Measurements from ENCODE around the gene TRABD2B.

The TRABD2B gene

GRCh38 chr1:48019714-48020315 lies 22.6 kb upstream of the TRABD2B start:
- no peak for DNase-seq

GRCh38 chr1:48018799-48019198 lies 21.6 kb upstream of the TRABD2B start:
- DNase-seq, result no peak

- DNase-seq, result no peak
Observed at GRCh38 chr1:48017716-48018115, 20.5 kb upstream of the TRABD2B start.

- DNase-seq, result no peak
Observed at GRCh38 chr1:48016515-48016914, 19.3 kb upstream of the TRABD2B start.

GRCh38 chr1:48013270-48013669 lies 16.1 kb upstream of the TRABD2B start:
- DNase-seq, result no peak

- no peak for DNase-seq
Observed at GRCh38 chr1:48007047-48007446, 9.9 kb upstream of the TRABD2B start.

- DNase-seq, result no peak
Observed at GRCh38 chr1:48006264-48006663, 9.1 kb upstream of the TRABD2B start.

- no peak for DNase-seq
Observed at GRCh38 chr1:48005253-48006117, 8.3 kb upstream of the TRABD2B start.

GRCh38 chr1:48003741-48004531 lies 6.8 kb upstream of the TRABD2B start:
- DNase-seq, result no peak

- DNase-seq, result no peak
Observed at GRCh38 chr1:48002142-48002541, 5.0 kb upstream of the TRABD2B start.

GRCh38 chr1:48001696-48002095 lies 4.5 kb upstream of the TRABD2B start:
- DNase-seq, result no peak

- DNase-seq, result no peak
Observed at GRCh38 chr1:48000883-48001282, 3.7 kb upstream of the TRABD2B start.

- DNase-seq, result no peak
Observed at GRCh38 chr1:47999097-47999496, 1.9 kb upstream of the TRABD2B start.

- DNase-seq, result no peak
Observed at GRCh38 chr1:47998396-47998990, 1.3 kb upstream of the TRABD2B start.

- no peak for DNase-seq
Observed at GRCh38 chr1:47996406-47997226, 569 bp downstream of the TRABD2B start.

- no peak for DNase-seq
Observed at GRCh38 chr1:47996060-47996405, 1.2 kb downstream of the TRABD2B start.

- DNase-seq, result no peak
Observed at GRCh38 chr1:47995306-47996050, 1.7 kb downstream of the TRABD2B start.

GRCh38 chr1:47993881-47994625 lies 3.1 kb downstream of the TRABD2B start:
- DNase-seq, result no peak

- no peak for DNase-seq
Observed at GRCh38 chr1:47993416-47993740, 3.8 kb downstream of the TRABD2B start.

GRCh38 chr1:47992720-47993415 lies 4.3 kb downstream of the TRABD2B start:
- DNase-seq, result no peak

GRCh38 chr1:47991673-47992072 lies 5.5 kb downstream of the TRABD2B start:
- no peak for DNase-seq
